ENCODE data around the gene SS18L1. TPM values are rescaled to one million over a fixed set of nuclear protein-coding genes. Genes with fewer than 3 reads are reported as not detected.

Gene SS18L1
- total and polyA plus RNA-seq, 2 donors (not counting 1 experiment from before 2014, with no cell fraction given), result 4.7 to 7.4 TPM

- no peak for TF ChIP-seq EZH2 (IDR thresholded peaks at IDR 0.05; ENCODE audit: low read length, missing control alignments)
- TF ChIP-seq, protein P1, sequence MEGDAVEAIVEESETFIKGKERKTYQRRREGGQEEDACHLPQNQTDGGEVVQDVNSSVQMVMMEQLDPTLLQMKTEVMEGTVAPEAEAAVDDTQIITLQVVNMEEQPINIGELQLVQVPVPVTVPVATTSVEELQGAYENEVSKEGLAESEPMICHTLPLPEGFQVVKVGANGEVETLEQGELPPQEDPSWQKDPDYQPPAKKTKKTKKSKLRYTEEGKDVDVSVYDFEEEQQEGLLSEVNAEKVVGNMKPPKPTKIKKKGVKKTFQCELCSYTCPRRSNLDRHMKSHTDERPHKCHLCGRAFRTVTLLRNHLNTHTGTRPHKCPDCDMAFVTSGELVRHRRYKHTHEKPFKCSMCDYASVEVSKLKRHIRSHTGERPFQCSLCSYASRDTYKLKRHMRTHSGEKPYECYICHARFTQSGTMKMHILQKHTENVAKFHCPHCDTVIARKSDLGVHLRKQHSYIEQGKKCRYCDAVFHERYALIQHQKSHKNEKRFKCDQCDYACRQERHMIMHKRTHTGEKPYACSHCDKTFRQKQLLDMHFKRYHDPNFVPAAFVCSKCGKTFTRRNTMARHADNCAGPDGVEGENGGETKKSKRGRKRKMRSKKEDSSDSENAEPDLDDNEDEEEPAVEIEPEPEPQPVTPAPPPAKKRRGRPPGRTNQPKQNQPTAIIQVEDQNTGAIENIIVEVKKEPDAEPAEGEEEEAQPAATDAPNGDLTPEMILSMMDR (conservative IDR thresholded peaks at IDR 0.05 in 1 of 2, IDR thresholded peaks at IDR 0.05 in 1 of 2; ENCODE audit: low read depth in 1 of 2, low read length in 2 of 2), result no peak
- Histone ChIP-seq H3K4me1 (ENCODE audit: control insufficient read depth, extremely low read depth, insufficient read depth, low read length) (no peaks in the 10 kb centered on the region), H3K36me3 (ENCODE audit: control insufficient read depth, insufficient read depth, low read length) (peaks cover 34% of the 10 kb centered on the region), H3K4me2 (ENCODE audit: extremely low read depth, insufficient read depth, low read length) (no peak overlapping the region), H3K27me3 (ENCODE audit: control insufficient read depth, insufficient read depth, low read length) (no peaks in the 10 kb centered on the region), H3K9me3 (ENCODE audit: control insufficient read depth, insufficient read depth, low read depth, low read length) (no peaks in the 10 kb centered on the region), H3K27ac (ENCODE audit: insufficient read depth, low read length) (no peak overlapping the region), H3K9ac (ENCODE audit: insufficient read depth, low read length) (no peak overlapping the region), H3K79me2 (ENCODE audit: control insufficient read depth, insufficient read depth, low read length) (peaks cover 23% of the 10 kb centered on the region), H2AFZ (ENCODE audit: low read length) (no peak overlapping the region), H4K20me1 (ENCODE audit: control insufficient read depth, extremely low read depth, insufficient read depth, low read length) (no peaks in the 10 kb centered on the region), H3K4me3 (replicated peaks in 1 of 4; ENCODE audit: control extremely low read depth in 1 of 4, insufficient read depth in 1 of 4, low read depth in 3 of 4, low read length in 4 of 4) (no peak overlapping the region)
- no peak for DNase-seq (ENCODE audit: low read depth in 2 of 2)
Measured at GRCh38 chr20:62127799-62128198, 15.8 kb upstream of the SS18L1 start.

- H3K27ac ChIP-seq (ENCODE audit: insufficient read depth, low read length), result no peak overlapping the region
- no peaks in the 10 kb centered on the region for H4K20me1 ChIP-seq (ENCODE audit: control insufficient read depth, extremely low read depth, insufficient read depth, low read length)
- H2AFZ ChIP-seq (ENCODE audit: low read length), result no peak overlapping the region
- TF ChIP-seq, protein P1 (conservative IDR thresholded peaks at IDR 0.05 in 1 of 2, IDR thresholded peaks at IDR 0.05 in 1 of 2; ENCODE audit: low read depth in 1 of 2, low read length in 2 of 2), result no peak
- TF ChIP-seq EZH2 (IDR thresholded peaks at IDR 0.05; ENCODE audit: low read length, missing control alignments), result no peak
- no peak overlapping the region for H3K4me2 ChIP-seq (ENCODE audit: extremely low read depth, insufficient read depth, low read length)
- H3K4me1 ChIP-seq (ENCODE audit: control insufficient read depth, extremely low read depth, insufficient read depth, low read length), result no peaks in the 10 kb centered on the region
- peaks cover 17% of the 10 kb centered on the region for H3K79me2 ChIP-seq (ENCODE audit: control insufficient read depth, insufficient read depth, low read length)
- H3K4me3 ChIP-seq (replicated peaks in 1 of 4; ENCODE audit: control extremely low read depth in 1 of 4, insufficient read depth in 1 of 4, low read depth in 3 of 4, low read length in 4 of 4), result no peak overlapping the region
- H3K27me3 ChIP-seq (ENCODE audit: control insufficient read depth, insufficient read depth, low read length), result no peaks in the 10 kb centered on the region
- H3K9me3 ChIP-seq (ENCODE audit: control insufficient read depth, insufficient read depth, low read depth, low read length), result no peaks in the 10 kb centered on the region
- H3K9ac ChIP-seq (ENCODE audit: insufficient read depth, low read length), result no peak overlapping the region
- H3K36me3 ChIP-seq (ENCODE audit: control insufficient read depth, insufficient read depth, low read length), result peaks cover 38% of the 10 kb centered on the region
- DNase-seq (ENCODE audit: low read depth in 2 of 2), result no peak
Measured at GRCh38 chr20:62128502-62128901, 15.1 kb upstream of the SS18L1 start.

GRCh38 chr20:62129731-62130531 is 13.6 kb upstream of the SS18L1 start:
- H3K4me2 ChIP-seq (ENCODE audit: extremely low read depth, insufficient read depth, low read length), result no peak overlapping the region
- H3K27ac ChIP-seq (ENCODE audit: insufficient read depth, low read length), result no peak overlapping the region
- no peak overlapping the region for H3K4me3 ChIP-seq (replicated peaks in 1 of 4; ENCODE audit: control extremely low read depth in 1 of 4, insufficient read depth in 1 of 4, low read depth in 3 of 4, low read length in 4 of 4)
- TF ChIP-seq EZH2 (IDR thresholded peaks at IDR 0.05; ENCODE audit: low read length, missing control alignments), result no peak
- TF ChIP-seq, protein P1 (conservative IDR thresholded peaks at IDR 0.05 in 1 of 2, IDR thresholded peaks at IDR 0.05 in 1 of 2; ENCODE audit: low read depth in 1 of 2, low read length in 2 of 2), result no peak
- peaks cover 5% of the 10 kb centered on the region for H3K79me2 ChIP-seq (ENCODE audit: control insufficient read depth, insufficient read depth, low read length)
- no peaks in the 10 kb centered on the region for H3K9me3 ChIP-seq (ENCODE audit: control insufficient read depth, insufficient read depth, low read depth, low read length)
- peaks cover 3% of the 10 kb centered on the region for H3K4me1 ChIP-seq (ENCODE audit: control insufficient read depth, extremely low read depth, insufficient read depth, low read length)
- H2AFZ ChIP-seq (ENCODE audit: low read length), result no peak overlapping the region
- DNase-seq (ENCODE audit: low read depth in 2 of 2), result no peak
- H4K20me1 ChIP-seq (ENCODE audit: control insufficient read depth, extremely low read depth, insufficient read depth, low read length), result no peaks in the 10 kb centered on the region
- H3K36me3 ChIP-seq (ENCODE audit: control insufficient read depth, insufficient read depth, low read length), result peaks cover 36% of the 10 kb centered on the region
- no peaks in the 10 kb centered on the region for H3K27me3 ChIP-seq (ENCODE audit: control insufficient read depth, insufficient read depth, low read length)
- no peak overlapping the region for H3K9ac ChIP-seq (ENCODE audit: insufficient read depth, low read length)

Measured in fibroblast of lung (primary cell).